PC-9 (cell line): Measurements from ENCODE around the gene SETDB2. TPM values are rescaled to one million over a fixed set of nuclear protein-coding genes. Genes with fewer than 3 reads are reported as not detected.

Source experiments
- BruUV-seq: library from RNA; stranded (reverse); fragments of 400-500 nt; replicated peaks from 2 replicates; lab custom pipeline; 2021; lab: Mats Ljungman, UMichigan
- CTCF ChIA-PET: fragments of 300-600 bp; sonication (Branson Sonifier 250); formaldehyde crosslinking; loops from one replicate; lab custom pipeline; 2022; ENCODE audit warnings: antibody characterized with exemption; lab: Charles Lee
- POLR2A ChIA-PET: fragments of 300-600 bp; sonication (Branson Sonifier 250); formaldehyde crosslinking; loops from one replicate; lab custom pipeline; 2022; ENCODE audit warnings: antibody characterized with exemption; ENCODE audit not compliant: unreplicated experiment; lab: Charles Lee
- DNase-seq, 2 experiments: peaks; one replicate each; pipeline versions ENCODE4 v3.0.0 to v3.0.0-alpha.2; 2015 to 2022; ENCODE audit warnings: mixed read lengths in 1 of 2
- H2AFZ ChIP-seq: fragments of 200-600 bp; sonication (generic); 2 replicates; pipeline ENCODE4 v1.8.1; 2017; ENCODE audit warnings: antibody characterized with exemption
- H3F3A ChIP-seq: fragments of 200-600 bp; sonication (generic); 2 replicates; pipeline ENCODE4 v1.8.1; 2017; ENCODE audit warnings: antibody characterized with exemption, mild to moderate bottlenecking, low read depth; ENCODE audit not compliant: insufficient read depth
- H3K27ac ChIP-seq: fragments of 200-600 bp; sonication (generic); 2 replicates; pipeline ENCODE4 v1.6.1; 2016; ENCODE audit warnings: mixed run types
- H3K27me3 ChIP-seq: fragments of 200-600 bp; sonication (generic); 2 replicates; pipeline ENCODE4 v1.6.1; 2016; ENCODE audit warnings: low read depth, mixed run types; ENCODE audit not compliant: insufficient read depth
- H3K36me3 ChIP-seq: fragments of 200-600 bp; sonication (generic); 2 replicates; pipeline ENCODE4 v1.6.1; 2016; ENCODE audit warnings: low read depth, mixed run types
- H3K4me1 ChIP-seq: fragments of 200-600 bp; sonication (generic); replicated peaks from 2 replicates; pipeline ENCODE4 v1.6.1; 2016; ENCODE audit warnings: mixed run types; ENCODE audit not compliant: insufficient read depth
- H3K4me2 ChIP-seq: fragments of 200-600 bp; sonication (generic); 2 replicates; pipeline ENCODE4 v1.6.1; 2017; ENCODE audit warnings: mixed run types
- H3K4me3 ChIP-seq: fragments of 200-600 bp; sonication (generic); 2 replicates; pipeline ENCODE4 v1.6.1; 2016; ENCODE audit warnings: mixed run types
- H3K79me2 ChIP-seq: fragments of 200-600 bp; sonication (generic); 2 replicates; pipeline ENCODE4 v1.6.1; 2017; ENCODE audit warnings: low read depth, mixed run types
- H3K9me2 ChIP-seq: fragments of 200-600 bp; sonication (generic); 2 replicates; pipeline ENCODE4 v1.8.1; 2017; ENCODE audit warnings: mild to moderate bottlenecking; ENCODE audit not compliant: insufficient read depth
- H3K9me3 ChIP-seq: fragments of 200-600 bp; sonication (generic); 2 replicates; pipeline ENCODE4 v1.8.1; 2016; ENCODE audit warnings: low read depth; ENCODE audit not compliant: insufficient read depth
- H4K20me1 ChIP-seq: fragments of 200-600 bp; sonication (generic); 2 replicates; pipeline ENCODE4 v1.8.1; 2017; ENCODE audit not compliant: insufficient read depth
- EZH2 ChIP-seq: fragments of 200-600 bp; sonication (generic); IDR thresholded peaks from 2 replicates; pipeline ENCODE4 v1.8.0; 2017; ENCODE audit warnings: antibody characterized with exemption, low read depth
- intact Hi-C: fragments of 100-400 bp; cut with micrococcal nuclease; formaldehyde crosslinking; loops from one replicate; pipeline ENCODE4 v1.10.0; 2022; ENCODE audit not compliant: unreplicated experiment
- total RNA-seq: library from RNA; stranded (reverse); gene quantifications from 2 replicates; pipeline ENCODE4 v1.2.3, GENCODE V29; 2021
- TF ChIP-seq, protein P1 (sequence below): fragments of 200-600 bp; sonication (generic); conservative IDR thresholded peaks from 2 replicates; pipeline ENCODE4 v1.6.1; 2017; ENCODE audit warnings: mixed run types, antibody characterized with exemption, mild to moderate bottlenecking, moderate library complexity

Gene SETDB2
- total RNA-seq, 1 experiment from 2014 or later: 6.9 TPM

DNA sequence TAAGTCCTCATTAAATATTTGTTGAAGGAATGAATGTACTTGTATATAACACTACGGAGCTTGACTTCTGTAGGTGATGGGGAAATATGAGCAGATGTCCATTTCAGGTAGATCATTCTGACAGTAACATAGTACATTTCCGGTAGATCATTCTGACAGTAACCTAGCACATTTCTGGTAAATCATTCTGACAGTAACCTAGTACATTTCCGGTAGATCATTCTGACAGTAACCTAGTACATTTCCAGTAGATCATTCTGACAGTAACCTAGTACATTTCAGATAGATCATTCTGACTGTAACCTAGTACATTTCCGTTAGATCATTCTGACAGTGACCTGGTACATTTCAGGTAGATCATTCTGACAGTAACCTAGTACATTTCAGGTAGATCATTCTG lies 54.1 kb downstream of the SETDB2 start:
- Histone ChIP-seq H3K4me3 (no peak overlapping the region), H3K4me2 (no peak overlapping the region), H3K9me3 (no peaks in the 10 kb centered on the region), H2AFZ (no peak overlapping the region), H3K27ac (no peak overlapping the region), H3F3A (peaks cover 35% of the 10 kb centered on the region), H3K9me2 (no peaks in the 10 kb centered on the region), H3K27me3 (no peaks in the 10 kb centered on the region), H3K4me1 (peaks cover 15% of the 10 kb centered on the region), H4K20me1 (no peaks in the 10 kb centered on the region), H3K79me2 (no peaks in the 10 kb centered on the region), H3K36me3 (no peaks in the 10 kb centered on the region)
- TF ChIP-seq EZH2: no peak
- TF ChIP-seq, protein P1, sequence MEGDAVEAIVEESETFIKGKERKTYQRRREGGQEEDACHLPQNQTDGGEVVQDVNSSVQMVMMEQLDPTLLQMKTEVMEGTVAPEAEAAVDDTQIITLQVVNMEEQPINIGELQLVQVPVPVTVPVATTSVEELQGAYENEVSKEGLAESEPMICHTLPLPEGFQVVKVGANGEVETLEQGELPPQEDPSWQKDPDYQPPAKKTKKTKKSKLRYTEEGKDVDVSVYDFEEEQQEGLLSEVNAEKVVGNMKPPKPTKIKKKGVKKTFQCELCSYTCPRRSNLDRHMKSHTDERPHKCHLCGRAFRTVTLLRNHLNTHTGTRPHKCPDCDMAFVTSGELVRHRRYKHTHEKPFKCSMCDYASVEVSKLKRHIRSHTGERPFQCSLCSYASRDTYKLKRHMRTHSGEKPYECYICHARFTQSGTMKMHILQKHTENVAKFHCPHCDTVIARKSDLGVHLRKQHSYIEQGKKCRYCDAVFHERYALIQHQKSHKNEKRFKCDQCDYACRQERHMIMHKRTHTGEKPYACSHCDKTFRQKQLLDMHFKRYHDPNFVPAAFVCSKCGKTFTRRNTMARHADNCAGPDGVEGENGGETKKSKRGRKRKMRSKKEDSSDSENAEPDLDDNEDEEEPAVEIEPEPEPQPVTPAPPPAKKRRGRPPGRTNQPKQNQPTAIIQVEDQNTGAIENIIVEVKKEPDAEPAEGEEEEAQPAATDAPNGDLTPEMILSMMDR: no peak
- intact Hi-C loops: loop anchor here (10.0 kb wide), 1 partner anchor 193 kb away; no protein-coding TSS in a partner anchor
- DNase-seq: no peak
- BruUV-seq: no TSS peak
- POLR2A ChIA-PET: no interaction called here
- CTCF ChIA-PET: no interaction called here

DNA sequence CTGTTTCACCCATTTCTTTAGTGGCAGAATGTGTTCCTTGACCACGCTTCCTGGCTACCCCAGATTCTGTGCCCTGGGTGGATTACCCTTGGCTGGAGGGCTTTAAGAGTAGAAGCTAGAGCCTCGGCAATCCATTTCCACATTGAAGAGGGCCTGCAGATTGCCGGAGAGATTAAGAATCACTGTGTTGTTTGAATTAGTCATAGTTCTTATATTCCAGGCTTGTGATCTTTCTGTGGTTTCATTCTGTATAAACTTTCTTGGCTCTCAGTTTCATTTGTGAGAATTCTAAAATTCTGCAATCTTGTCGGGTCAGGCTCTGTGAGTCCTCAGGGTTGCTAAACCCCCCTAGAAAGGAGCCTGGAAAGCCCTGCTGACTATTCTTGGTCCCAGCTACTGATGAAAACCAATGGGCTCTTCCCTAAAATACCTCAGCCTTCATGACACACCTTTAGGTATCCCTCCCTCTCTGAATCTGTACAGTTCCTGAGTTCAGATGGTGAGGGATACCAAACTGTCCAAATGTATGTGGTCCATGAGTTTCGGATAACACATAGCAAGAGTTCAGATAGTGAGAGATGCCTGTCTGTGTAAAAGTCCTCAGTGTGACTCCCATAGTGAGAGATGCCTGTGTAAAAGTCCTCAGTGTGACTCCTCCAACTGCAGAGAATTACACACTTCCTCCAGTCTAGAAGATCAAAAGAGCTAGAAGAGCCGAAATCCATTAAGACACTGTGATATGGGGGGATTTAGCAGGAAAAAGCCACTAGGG lies 56.0 kb downstream of the SETDB2 start:
- H3K36me3 ChIP-seq: no peaks in the 10 kb centered on the region
- no peak overlapping the region for H2AFZ ChIP-seq
- peaks cover 30% of the 10 kb centered on the region for H3F3A ChIP-seq
- no peaks in the 10 kb centered on the region for H3K27me3 ChIP-seq
- POLR2A ChIA-PET: no interaction called here
- no peaks in the 10 kb centered on the region for H3K79me2 ChIP-seq
- no peak for TF ChIP-seq EZH2
- TF ChIP-seq, protein P1: no peak
- CTCF ChIA-PET: no interaction called here
- H3K9me3 ChIP-seq: no peaks in the 10 kb centered on the region
- no peak overlapping the region for H3K4me3 ChIP-seq
- H3K4me2 ChIP-seq: no peak overlapping the region
- no peaks in the 10 kb centered on the region for H4K20me1 ChIP-seq
- intact Hi-C loops: loop anchor here (10.0 kb wide), 1 partner anchor 195 kb away; no protein-coding TSS in a partner anchor
- no TSS peak for BruUV-seq
- no peak overlapping the region for H3K27ac ChIP-seq
- H3K4me1 ChIP-seq: no peaks in the 10 kb centered on the region
- H3K9me2 ChIP-seq: no peaks in the 10 kb centered on the region
- no peak for DNase-seq

DNA sequence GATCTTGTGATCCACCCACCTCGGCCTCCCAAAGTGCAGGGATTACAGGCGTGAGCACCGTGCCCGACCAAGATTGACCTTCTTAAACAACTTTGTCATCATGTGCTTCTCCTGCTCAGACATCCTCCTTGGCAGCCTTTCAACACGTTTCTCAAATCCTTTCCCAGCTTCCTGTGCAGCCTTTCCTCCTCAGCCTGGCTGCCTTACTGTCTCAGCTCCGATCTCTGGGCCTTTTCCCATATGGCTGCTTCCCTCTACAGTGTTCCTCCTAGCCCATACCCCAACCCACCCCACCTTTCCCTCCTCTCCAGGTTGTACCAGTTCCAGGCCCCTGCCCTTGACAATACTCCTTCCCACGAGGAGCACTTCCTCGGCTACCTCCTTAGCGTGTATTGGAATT lies 58.9 kb downstream of the SETDB2 start:
- POLR2A ChIA-PET: no interaction called here

More for the DNA sequence above, 58.9 kb downstream of the SETDB2 start:
- Histone ChIP-seq H3K4me3 (no peak overlapping the region), H3K9me2 (no peaks in the 10 kb centered on the region), H3K4me1 (no peaks in the 10 kb centered on the region), H3K27me3 (no peaks in the 10 kb centered on the region), H3K27ac (no peak overlapping the region), H3K36me3 (no peaks in the 10 kb centered on the region), H3K9me3 (no peaks in the 10 kb centered on the region), H3F3A (peaks cover 10% of the 10 kb centered on the region), H3K79me2 (no peaks in the 10 kb centered on the region), H4K20me1 (no peaks in the 10 kb centered on the region), H2AFZ (no peak overlapping the region), H3K4me2 (no peak overlapping the region)
- intact Hi-C loops: no loop called here
- BruUV-seq: no TSS peak
- CTCF ChIA-PET: no interaction called here
- TF ChIP-seq, protein P1: no peak
- TF ChIP-seq EZH2: no peak
- no peak for DNase-seq
